ENCODE results near the gene UQCRH. TPM values are rescaled to one million over a fixed set of nuclear protein-coding genes. Genes with fewer than 3 reads are reported as not detected.

The UQCRH gene
- total RNA-seq, 1 experiment from 2014 or later, result 663 TPM

DNA sequence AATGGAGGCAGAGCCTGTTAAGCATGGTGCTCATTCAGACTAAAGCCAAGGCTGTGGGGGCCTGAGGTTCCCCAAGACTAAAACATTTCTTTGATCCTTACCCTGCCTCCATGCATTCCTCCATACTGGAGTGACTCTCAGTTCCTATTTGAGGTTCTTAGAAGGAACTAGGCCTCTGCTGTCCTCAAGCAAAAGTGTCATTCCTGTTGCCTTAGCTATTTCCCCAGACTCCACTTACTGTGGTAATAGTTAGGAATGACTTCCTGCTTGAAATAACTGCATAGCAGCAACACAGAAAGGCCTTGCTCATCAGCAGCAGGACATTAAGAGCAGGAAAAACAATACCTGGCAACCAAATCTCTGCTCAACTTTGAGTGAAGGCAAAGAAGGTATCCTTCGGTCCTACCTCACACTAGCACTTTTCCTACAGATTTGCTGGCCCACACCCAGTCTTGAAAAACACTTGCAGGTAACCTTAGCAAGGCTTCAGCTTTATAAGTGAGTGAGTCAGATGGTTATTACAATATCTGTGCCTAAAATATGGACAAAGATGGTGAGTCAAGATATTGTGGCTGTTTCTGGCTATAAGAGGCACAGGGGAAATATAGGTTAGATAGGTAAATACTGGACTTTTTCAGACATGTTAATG, 14.9 kb upstream of the UQCRH start:
- Mint-ChIP-seq H3K4me3 (no peak overlapping the region), H3K27me3 (ENCODE audit: low read depth) (no peaks in the 10 kb centered on the region), H3K36me3 (peaks cover 19% of the 10 kb centered on the region), H3K4me1 (no peaks in the 10 kb centered on the region), H3K9me3 (no peaks in the 10 kb centered on the region), H3K27ac (peak overlapping the region; percentile 12; the same call in 1 of the 2 replicates)
- no peak for TF ChIP-seq TCF7 (CRISPR knock-in tag; IDR thresholded peaks at IDR 0.05; ENCODE audit: low read depth)
- TF ChIP-seq, protein P1, sequence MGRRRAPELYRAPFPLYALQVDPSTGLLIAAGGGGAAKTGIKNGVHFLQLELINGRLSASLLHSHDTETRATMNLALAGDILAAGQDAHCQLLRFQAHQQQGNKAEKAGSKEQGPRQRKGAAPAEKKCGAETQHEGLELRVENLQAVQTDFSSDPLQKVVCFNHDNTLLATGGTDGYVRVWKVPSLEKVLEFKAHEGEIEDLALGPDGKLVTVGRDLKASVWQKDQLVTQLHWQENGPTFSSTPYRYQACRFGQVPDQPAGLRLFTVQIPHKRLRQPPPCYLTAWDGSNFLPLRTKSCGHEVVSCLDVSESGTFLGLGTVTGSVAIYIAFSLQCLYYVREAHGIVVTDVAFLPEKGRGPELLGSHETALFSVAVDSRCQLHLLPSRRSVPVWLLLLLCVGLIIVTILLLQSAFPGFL (CRISPR knock-in tag; IDR thresholded peaks at IDR 0.05; ENCODE audit: borderline replicate concordance), result no peak
- TF ChIP-seq, protein P2, sequence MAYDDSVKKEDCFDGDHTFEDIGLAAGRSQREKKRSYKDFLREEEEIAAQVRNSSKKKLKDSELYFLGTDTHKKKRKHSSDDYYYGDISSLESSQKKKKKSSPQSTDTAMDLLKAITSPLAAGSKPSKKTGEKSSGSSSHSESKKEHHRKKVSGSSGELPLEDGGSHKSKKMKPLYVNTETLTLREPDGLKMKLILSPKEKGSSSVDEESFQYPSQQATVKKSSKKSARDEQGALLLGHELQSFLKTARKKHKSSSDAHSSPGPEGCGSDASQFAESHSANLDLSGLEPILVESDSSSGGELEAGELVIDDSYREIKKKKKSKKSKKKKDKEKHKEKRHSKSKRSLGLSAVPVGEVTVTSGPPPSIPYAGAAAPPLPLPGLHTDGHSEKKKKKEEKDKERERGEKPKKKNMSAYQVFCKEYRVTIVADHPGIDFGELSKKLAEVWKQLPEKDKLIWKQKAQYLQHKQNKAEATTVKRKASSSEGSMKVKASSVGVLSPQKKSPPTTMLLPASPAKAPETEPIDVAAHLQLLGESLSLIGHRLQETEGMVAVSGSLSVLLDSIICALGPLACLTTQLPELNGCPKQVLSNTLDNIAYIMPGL (CRISPR knock-in tag; IDR thresholded peaks at IDR 0.05), result no peak
- TF ChIP-seq TP53 (CRISPR knock-in tag; IDR thresholded peaks at IDR 0.05), result no peak
- POLR2A ChIA-PET, result interaction anchor here (0.8 kb wide), 1 partner anchor 28 kb away, joined by 3 read pairs; no protein-coding TSS in a partner anchor
- no peak for ATAC-seq
- DNase-seq (ENCODE audit: low spot score), result no peak
- CTCF ChIA-PET, result interaction anchor here (0.8 kb wide), 1 partner anchor 86 kb away, joined by 3 read pairs; no protein-coding TSS in a partner anchor

DNA sequence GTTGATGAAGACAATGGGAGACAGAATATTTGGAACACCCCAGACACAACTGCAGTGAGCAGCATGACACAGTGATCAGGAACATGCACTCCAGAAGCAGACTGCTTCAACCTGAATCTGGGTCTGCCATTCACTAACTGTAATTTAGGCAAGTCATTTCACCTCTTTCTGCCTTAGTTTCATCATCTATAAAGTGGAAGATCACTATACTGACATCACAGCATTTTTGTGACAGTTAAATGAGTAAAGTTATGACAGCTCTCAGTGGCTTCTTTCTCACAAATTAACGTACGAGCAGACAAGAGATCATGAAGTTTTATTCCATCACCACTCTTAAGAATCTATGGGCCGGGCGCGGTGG, 14.4 kb upstream of the UQCRH start:
- H3K36me3 Mint-ChIP-seq, result peaks cover 19% of the 10 kb centered on the region
- DNase-seq (ENCODE audit: low spot score) (no peak), ATAC-seq (no peak)
- H3K27ac Mint-ChIP-seq, result peak overlapping the region; percentile 12; the same call in 1 of the 2 replicates
- TF ChIP-seq, protein P3, sequence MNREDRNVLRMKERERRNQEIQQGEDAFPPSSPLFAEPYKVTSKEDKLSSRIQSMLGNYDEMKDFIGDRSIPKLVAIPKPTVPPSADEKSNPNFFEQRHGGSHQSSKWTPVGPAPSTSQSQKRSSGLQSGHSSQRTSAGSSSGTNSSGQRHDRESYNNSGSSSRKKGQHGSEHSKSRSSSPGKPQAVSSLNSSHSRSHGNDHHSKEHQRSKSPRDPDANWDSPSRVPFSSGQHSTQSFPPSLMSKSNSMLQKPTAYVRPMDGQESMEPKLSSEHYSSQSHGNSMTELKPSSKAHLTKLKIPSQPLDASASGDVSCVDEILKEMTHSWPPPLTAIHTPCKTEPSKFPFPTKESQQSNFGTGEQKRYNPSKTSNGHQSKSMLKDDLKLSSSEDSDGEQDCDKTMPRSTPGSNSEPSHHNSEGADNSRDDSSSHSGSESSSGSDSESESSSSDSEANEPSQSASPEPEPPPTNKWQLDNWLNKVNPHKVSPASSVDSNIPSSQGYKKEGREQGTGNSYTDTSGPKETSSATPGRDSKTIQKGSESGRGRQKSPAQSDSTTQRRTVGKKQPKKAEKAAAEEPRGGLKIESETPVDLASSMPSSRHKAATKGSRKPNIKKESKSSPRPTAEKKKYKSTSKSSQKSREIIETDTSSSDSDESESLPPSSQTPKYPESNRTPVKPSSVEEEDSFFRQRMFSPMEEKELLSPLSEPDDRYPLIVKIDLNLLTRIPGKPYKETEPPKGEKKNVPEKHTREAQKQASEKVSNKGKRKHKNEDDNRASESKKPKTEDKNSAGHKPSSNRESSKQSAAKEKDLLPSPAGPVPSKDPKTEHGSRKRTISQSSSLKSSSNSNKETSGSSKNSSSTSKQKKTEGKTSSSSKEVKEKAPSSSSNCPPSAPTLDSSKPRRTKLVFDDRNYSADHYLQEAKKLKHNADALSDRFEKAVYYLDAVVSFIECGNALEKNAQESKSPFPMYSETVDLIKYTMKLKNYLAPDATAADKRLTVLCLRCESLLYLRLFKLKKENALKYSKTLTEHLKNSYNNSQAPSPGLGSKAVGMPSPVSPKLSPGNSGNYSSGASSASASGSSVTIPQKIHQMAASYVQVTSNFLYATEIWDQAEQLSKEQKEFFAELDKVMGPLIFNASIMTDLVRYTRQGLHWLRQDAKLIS (CRISPR knock-in tag; IDR thresholded peaks at IDR 0.05; ENCODE audit: borderline replicate concordance), result no peak
- TF ChIP-seq KAT7 (CRISPR knock-in tag; IDR thresholded peaks at IDR 0.05; ENCODE audit: borderline replicate concordance), result no peak
- no peak for TF ChIP-seq ESRRA (CRISPR knock-in tag; IDR thresholded peaks at IDR 0.05; ENCODE audit: borderline replicate concordance)
- TF ChIP-seq NR2C2 (CRISPR knock-in tag; IDR thresholded peaks at IDR 0.05), result no peak
- TF ChIP-seq ZBTB21 (CRISPR knock-in tag; IDR thresholded peaks at IDR 0.05; ENCODE audit: borderline replicate concordance), result no peak
- TF ChIP-seq, protein P4, sequence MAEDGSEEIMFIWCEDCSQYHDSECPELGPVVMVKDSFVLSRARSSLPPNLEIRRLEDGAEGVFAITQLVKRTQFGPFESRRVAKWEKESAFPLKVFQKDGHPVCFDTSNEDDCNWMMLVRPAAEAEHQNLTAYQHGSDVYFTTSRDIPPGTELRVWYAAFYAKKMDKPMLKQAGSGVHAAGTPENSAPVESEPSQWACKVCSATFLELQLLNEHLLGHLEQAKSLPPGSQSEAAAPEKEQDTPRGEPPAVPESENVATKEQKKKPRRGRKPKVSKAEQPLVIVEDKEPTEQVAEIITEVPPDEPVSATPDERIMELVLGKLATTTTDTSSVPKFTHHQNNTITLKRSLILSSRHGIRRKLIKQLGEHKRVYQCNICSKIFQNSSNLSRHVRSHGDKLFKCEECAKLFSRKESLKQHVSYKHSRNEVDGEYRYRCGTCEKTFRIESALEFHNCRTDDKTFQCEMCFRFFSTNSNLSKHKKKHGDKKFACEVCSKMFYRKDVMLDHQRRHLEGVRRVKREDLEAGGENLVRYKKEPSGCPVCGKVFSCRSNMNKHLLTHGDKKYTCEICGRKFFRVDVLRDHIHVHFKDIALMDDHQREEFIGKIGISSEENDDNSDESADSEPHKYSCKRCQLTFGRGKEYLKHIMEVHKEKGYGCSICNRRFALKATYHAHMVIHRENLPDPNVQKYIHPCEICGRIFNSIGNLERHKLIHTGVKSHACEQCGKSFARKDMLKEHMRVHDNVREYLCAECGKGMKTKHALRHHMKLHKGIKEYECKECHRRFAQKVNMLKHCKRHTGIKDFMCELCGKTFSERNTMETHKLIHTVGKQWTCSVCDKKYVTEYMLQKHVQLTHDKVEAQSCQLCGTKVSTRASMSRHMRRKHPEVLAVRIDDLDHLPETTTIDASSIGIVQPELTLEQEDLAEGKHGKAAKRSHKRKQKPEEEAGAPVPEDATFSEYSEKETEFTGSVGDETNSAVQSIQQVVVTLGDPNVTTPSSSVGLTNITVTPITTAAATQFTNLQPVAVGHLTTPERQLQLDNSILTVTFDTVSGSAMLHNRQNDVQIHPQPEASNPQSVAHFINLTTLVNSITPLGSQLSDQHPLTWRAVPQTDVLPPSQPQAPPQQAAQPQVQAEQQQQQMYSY (CRISPR knock-in tag; IDR thresholded peaks at IDR 0.05), result no peak
- TF ChIP-seq CREM (CRISPR knock-in tag; IDR thresholded peaks at IDR 0.05), result no peak
- TF ChIP-seq FOXK1 (CRISPR knock-in tag; IDR thresholded peaks at IDR 0.05), result no peak
- TF ChIP-seq, protein P2 (CRISPR knock-in tag; IDR thresholded peaks at IDR 0.05), result no peak
- H3K4me3 Mint-ChIP-seq, result no peak overlapping the region
- H3K4me1 Mint-ChIP-seq, result no peaks in the 10 kb centered on the region
- CTCF ChIA-PET, result interaction anchor here (0.8 kb wide), 1 partner anchor 85 kb away, joined by 3 read pairs; no protein-coding TSS in a partner anchor
- H3K9me3 Mint-ChIP-seq, result no peaks in the 10 kb centered on the region
- POLR2A ChIA-PET, result interaction anchor here (0.8 kb wide), 1 partner anchor 28 kb away, joined by 3 read pairs; no protein-coding TSS in a partner anchor
- no peaks in the 10 kb centered on the region for H3K27me3 Mint-ChIP-seq (ENCODE audit: low read depth)
